Subcutaneous adipose tissue (tissue), 4 donors: ENCODE data around the gene GALR3. TPM values are rescaled to one million over a fixed set of nuclear protein-coding genes. Genes with fewer than 3 reads are reported as not detected.

Source experiments
- CTCF ChIP-seq: fragments of 450-650 bp; IDR thresholded peaks from one replicate; pipeline ENCODE4 v1.5.1; 2016; ENCODE audit warnings: low read depth, mild to moderate bottlenecking, control low read depth, antibody characterized with exemption, moderate library complexity
- total RNA-seq, 4 donors: library from RNA; depleted of rRNA; stranded (reverse); fragments of >200 nt; gene quantifications; one replicate each; pipeline ENCODE4 v1.1.0, GENCODE V29; 2016

The GALR3 gene
- not detected for total RNA-seq

- TF ChIP-seq CTCF = no peak
Observed at GRCh38 chr22:37823134-37823985, at the start of gene GALR3. Gene GALR3 (plus strand): TSS chr22:37823382. CDS start chr22:37823407, 25 bp downstream.

- TF ChIP-seq CTCF = no peak
Observed at GRCh38 chr22:37774728-37775127, 48.5 kb upstream of the GALR3 start.

GRCh38 chr22:37775785-37776638, 47.2 kb upstream of the GALR3 start:
- TF ChIP-seq CTCF = no peak

- TF ChIP-seq CTCF = no peak
Observed at GRCh38 chr22:37776639-37777005, 46.6 kb upstream of the GALR3 start.

- TF ChIP-seq CTCF = no peak
Observed at GRCh38 chr22:37777122-37777687, 46.0 kb upstream of the GALR3 start.

- no peak for TF ChIP-seq CTCF
Observed at GRCh38 chr22:37778370-37779009, 44.7 kb upstream of the GALR3 start.
